HG03196 (cell line): ENCODE measurements around the gene DBH.
"Not testable (repeated sequence)": the region's sequence is repeated elsewhere in the genome, so short reads cannot be mapped to it uniquely, and the experiment has no call there.

ENCODE experiments used
- ATAC-seq: cut with Tn5 transposase; IDR thresholded peaks from one replicate; pipeline ENCODE4 v1.9.1; 2021; ENCODE audit not compliant: unreplicated experiment

Gene DBH

GRCh38 chr9:133664173-133665050, 28.2 kb downstream of the DBH start:
- ATAC-seq: no peak

GRCh38 chr9:133665096-133665495, 28.9 kb downstream of the DBH start:
- ATAC-seq: no peak

GRCh38 chr9:133665535-133665934, 29.4 kb downstream of the DBH start:
- ATAC-seq: no peak

- ATAC-seq: no peak
These were observed 30.2 kb downstream of the DBH start for GRCh38 chr9:133666387-133666786.

- no peak for ATAC-seq
These were observed 30.7 kb downstream of the DBH start for GRCh38 chr9:133666845-133667244.

- no peak for ATAC-seq
These were observed 31.7 kb downstream of the DBH start for GRCh38 chr9:133667759-133668450.

- no peak for ATAC-seq
These were observed 33.1 kb downstream of the DBH start for GRCh38 chr9:133669182-133669801.

- no peak for ATAC-seq
These were observed 34.3 kb downstream of the DBH start for GRCh38 chr9:133670466-133670865.

GRCh38 chr9:133671371-133671770, 35.2 kb downstream of the DBH start:
- ATAC-seq: no peak

- no peak for ATAC-seq
These were observed 36.5 kb downstream of the DBH start for GRCh38 chr9:133672503-133673257.

- ATAC-seq: no peak
These were observed 37.1 kb downstream of the DBH start for GRCh38 chr9:133673258-133673655.

- ATAC-seq: no peak
These were observed 37.9 kb downstream of the DBH start for GRCh38 chr9:133674091-133674490.

- not testable (repeated sequence) for ATAC-seq
These were observed 39.6 kb downstream of the DBH start for GRCh38 chr9:133675796-133676195.

GRCh38 chr9:133676450-133676849, 40.3 kb downstream of the DBH start:
- no peak for ATAC-seq

- ATAC-seq: no peak
These were observed 41.2 kb downstream of the DBH start for GRCh38 chr9:133677126-133678010.

GRCh38 chr9:133679056-133679455, 42.9 kb downstream of the DBH start:
- no peak for ATAC-seq

- no peak for ATAC-seq
These were observed 43.4 kb downstream of the DBH start for GRCh38 chr9:133679466-133680061.

- no peak for ATAC-seq
These were observed 44.2 kb downstream of the DBH start for GRCh38 chr9:133680250-133680975.
